Mucosa of descending colon (tissue), 3 donors: ENCODE data around the gene CHD6. TPM values are rescaled to one million over a fixed set of nuclear protein-coding genes. Genes with fewer than 3 reads are reported as not detected.

Experiments
- ATAC-seq: fragments of 200-7000 bp; cut with Tn5 transposase; one replicate; pipeline ENCODE4 v1.9.1; 2020; ENCODE audit warnings: mild to moderate bottlenecking, moderate library complexity
- DNase-seq, 3 donors: peaks; one replicate each; pipeline ENCODE4 v3.0.0-alpha.2; 2020
- H3K36me3 ChIP-seq: fragments of 200-600 bp; one replicate; pipeline ENCODE4 v1.8.0; 2021; ENCODE audit warnings: low read depth, mild to moderate bottlenecking
- H3K4me1 ChIP-seq: fragments of 200-600 bp; one replicate; pipeline ENCODE4 v1.8.0; 2021; ENCODE audit warnings: low read depth, mild to moderate bottlenecking
- H3K4me3 ChIP-seq: fragments of 200-600 bp; one replicate; pipeline ENCODE4 v1.8.0; 2021; ENCODE audit warnings: mild to moderate bottlenecking
- H3K9me3 ChIP-seq: fragments of 200-600 bp; one replicate; pipeline ENCODE4 v1.8.0; 2021; ENCODE audit warnings: mild to moderate bottlenecking
- CTCF ChIP-seq: fragments of 200-600 bp; IDR thresholded peaks from one replicate; pipeline ENCODE4 v1.8.0; 2022; ENCODE audit warnings: antibody characterized with exemption, mild to moderate bottlenecking
- intact Hi-C, 2 donors: fragments of 100-400 bp; cut with DNase I in 1 of 2; cut with micrococcal nuclease in 1 of 2; formaldehyde crosslinking; loops; one replicate each; pipeline versions ENCODE4 v1.11.0 to v1.11.1; 2022; cut with DNase I, micrococcal nuclease
- total RNA-seq, 3 donors: library from RNA; stranded (reverse); fragmentation: NEBNext Ultra II Directional in 2 of 3; extraction: Animal tissue kit (Norgen Biotek cat#: 25700) in 2 of 3; gene quantifications; one replicate each; pipeline versions ENCODE4 v1.2.1 to v1.2.4, GENCODE V29; 2021 to 2023
- donor health status: DM: no; HTN: no; CAD: no; lungs with moderate emphysema.
- donor health status: DM: no; HTN: no; CAD: no.
- donor health status: DM: no; HTN: yes; CAD: no.

Gene CHD6
- total RNA-seq, 3 donors from 2014 or later = 33.8 to 53.6 (median 43.8) TPM

GRCh38 chr20:41468994-41469600 lies 149.1 kb downstream of the CHD6 start:
- H3K36me3 ChIP-seq = no peaks in the 10 kb centered on the region
- ATAC-seq (no peak), DNase-seq (no peak)

GRCh38 chr20:41467690-41468089 lies 150.5 kb downstream of the CHD6 start:
- H3K36me3 ChIP-seq = no peaks in the 10 kb centered on the region
- H3K4me1 ChIP-seq = no peaks in the 10 kb centered on the region
- no peak for TF ChIP-seq CTCF
- no peaks in the 10 kb centered on the region for H3K9me3 ChIP-seq
- ATAC-seq = no peak
- H3K4me3 ChIP-seq = no peak overlapping the region
- intact Hi-C loops = no loop called here
- DNase-seq = no peak

More at GRCh38 chr20:41468994-41469600, 149.1 kb downstream of the CHD6 start:
- Histone ChIP-seq H3K9me3 (no peaks in the 10 kb centered on the region), H3K4me3 (no peak overlapping the region), H3K4me1 (no peaks in the 10 kb centered on the region)
- intact Hi-C loops = no loop called here
- TF ChIP-seq CTCF = no peak

- no peak for TF ChIP-seq CTCF
- ATAC-seq (no peak), DNase-seq (no peak)
- H3K4me1 ChIP-seq = no peaks in the 10 kb centered on the region
- H3K9me3 ChIP-seq = no peaks in the 10 kb centered on the region
- intact Hi-C loops = no loop called here
- H3K36me3 ChIP-seq = no peaks in the 10 kb centered on the region
- H3K4me3 ChIP-seq = no peak overlapping the region
Measured at GRCh38 chr20:41467220-41467619, 151.0 kb downstream of the CHD6 start.

- intact Hi-C loops = no loop called here
- H3K36me3 ChIP-seq = no peaks in the 10 kb centered on the region
- H3K4me1 ChIP-seq = no peaks in the 10 kb centered on the region
- TF ChIP-seq CTCF = no peak
- no peak for ATAC-seq
- DNase-seq = no peak
- no peak overlapping the region for H3K4me3 ChIP-seq
- H3K9me3 ChIP-seq = no peaks in the 10 kb centered on the region
Measured at GRCh38 chr20:41463567-41463966, 154.6 kb downstream of the CHD6 start.

- no peak for TF ChIP-seq CTCF
- no peak for DNase-seq
- no peaks in the 10 kb centered on the region for H3K36me3 ChIP-seq
- intact Hi-C loops = no loop called here
- no peak overlapping the region for H3K4me3 ChIP-seq
- ATAC-seq = no peak
- no peaks in the 10 kb centered on the region for H3K9me3 ChIP-seq
- no peaks in the 10 kb centered on the region for H3K4me1 ChIP-seq
Measured at GRCh38 chr20:41462372-41463161, 155.6 kb downstream of the CHD6 start.
